Fibroblast of villous mesenchyme (primary cell): ENCODE measurements around the gene CTNNA2. TPM values are rescaled to one million over a fixed set of nuclear protein-coding genes. Genes with fewer than 3 reads are reported as not detected.
A peak's percentile ranks its signal among the peaks of the same experiment; 100 is the strongest.

Experiments used
- DNase-seq: peaks from one replicate; pipeline ENCODE4 v3.0.0-alpha.2; 2010; ENCODE audit warnings: low read depth
- H3K4me3 ChIP-seq: 2 replicates; pipeline ENCODE4 v1.5.1; 2011; ENCODE audit warnings: low read depth, mild to moderate bottlenecking, low read length
- CTCF ChIP-seq: IDR thresholded peaks from 2 replicates; pipeline ENCODE4 v1.5.1; 2012; ENCODE audit warnings: low read depth, mild to moderate bottlenecking, low read length; ENCODE audit not compliant: insufficient read depth
- total RNA-seq: library from RNA; depleted of rRNA; stranded (reverse); fragments of >200 nt; gene quantifications from 2 replicates; pipeline ENCODE4 v1.2.3, GENCODE V29; 2012

CTNNA2 gene
- total RNA-seq, 1 donor = not detected

GRCh38 chr2:79714283-79714682, 201.4 kb downstream of the CTNNA2 start:
- H3K4me3 ChIP-seq = no peak overlapping the region
- no peak for DNase-seq
- TF ChIP-seq CTCF = no peak

GRCh38 chr2:79715338-79715737, 202.5 kb downstream of the CTNNA2 start:
- no peak overlapping the region for H3K4me3 ChIP-seq
- no peak for DNase-seq
- TF ChIP-seq CTCF = no peak

GRCh38 chr2:79716266-79716665, 203.4 kb downstream of the CTNNA2 start:
- DNase-seq = no peak
- no peak overlapping the region for H3K4me3 ChIP-seq
- no peak for TF ChIP-seq CTCF

GRCh38 chr2:79717364-79718007, 204.6 kb downstream of the CTNNA2 start:
- H3K4me3 ChIP-seq = no peak overlapping the region
- DNase-seq = peak; percentile 71
- TF ChIP-seq CTCF = no peak

- TF ChIP-seq CTCF = no peak
- H3K4me3 ChIP-seq = no peak overlapping the region
- no peak for DNase-seq
Measured at GRCh38 chr2:79721061-79721460, 208.2 kb downstream of the CTNNA2 start.

GRCh38 chr2:79721966-79722365, 209.1 kb downstream of the CTNNA2 start:
- no peak for TF ChIP-seq CTCF
- no peak for DNase-seq
- H3K4me3 ChIP-seq = no peak overlapping the region

GRCh38 chr2:79723830-79724229, 211.0 kb downstream of the CTNNA2 start:
- DNase-seq = peak; percentile 89
- no peak overlapping the region for H3K4me3 ChIP-seq
- no peak for TF ChIP-seq CTCF
